Stimulated activated CD8-positive, alpha-beta memory T cell treated with anti-CD3 and anti-CD28 coated beads, Interleukin-2, amount 100 ng/mL, for 1 hour (primary cell): ENCODE measurements around the gene PRDM5.

Experiments
- DNase-seq, 2 donors: peaks; one replicate each; pipeline ENCODE4 v3.0.0-alpha.2; 2020; ENCODE audit warnings: low read depth in 2 of 2

Gene PRDM5

DNA sequence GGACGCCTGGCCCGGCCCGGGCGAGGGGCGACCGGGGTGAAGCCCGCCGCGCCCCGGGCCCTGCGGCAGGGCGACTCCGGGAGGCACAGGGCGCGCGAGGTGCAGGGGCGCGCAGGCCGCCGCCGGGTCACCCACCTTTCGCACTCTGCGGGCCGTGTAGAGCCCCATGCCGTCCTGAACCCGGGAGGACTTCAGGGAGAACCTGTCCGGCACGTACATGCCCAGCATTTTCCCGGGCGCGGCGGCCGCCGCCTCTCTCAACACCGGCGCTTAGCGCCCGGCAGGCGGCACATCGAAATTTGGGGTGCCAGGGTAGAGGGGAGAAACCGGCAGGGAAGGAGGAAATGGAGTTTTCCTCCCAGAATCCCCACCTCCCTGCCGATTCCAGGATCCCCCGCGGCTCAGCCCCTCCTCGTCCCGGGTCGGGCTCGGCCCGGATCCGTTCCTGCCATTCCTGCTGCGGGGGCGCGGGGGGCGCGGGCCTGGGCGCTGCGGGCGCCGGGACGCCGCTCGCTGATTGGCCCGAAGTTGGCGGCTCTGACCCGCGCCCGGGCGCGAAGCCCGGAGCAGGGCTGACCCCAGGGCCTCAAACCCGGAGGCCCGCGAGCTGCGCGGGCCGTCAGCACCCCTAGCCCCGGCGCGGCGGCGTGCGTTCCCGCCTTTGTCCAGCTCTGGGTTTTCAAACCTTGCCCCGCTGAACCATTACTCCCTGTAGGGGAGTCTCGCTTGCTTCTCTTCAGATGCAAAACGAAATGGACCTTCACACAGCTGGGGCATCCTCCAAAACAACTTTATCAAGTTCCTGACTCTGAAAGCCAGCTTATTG is at the start of gene PRDM5:
Gene PRDM5 (minus strand): TSS at position 346 of the 826 bp plus-strand sequence. CDS start 118 bp downstream, at position 228.
- no peak for DNase-seq

- DNase-seq, result no peak
Measured at GRCh38 chr4:120971884-120972283, 49.4 kb upstream of the PRDM5 start.

DNA sequence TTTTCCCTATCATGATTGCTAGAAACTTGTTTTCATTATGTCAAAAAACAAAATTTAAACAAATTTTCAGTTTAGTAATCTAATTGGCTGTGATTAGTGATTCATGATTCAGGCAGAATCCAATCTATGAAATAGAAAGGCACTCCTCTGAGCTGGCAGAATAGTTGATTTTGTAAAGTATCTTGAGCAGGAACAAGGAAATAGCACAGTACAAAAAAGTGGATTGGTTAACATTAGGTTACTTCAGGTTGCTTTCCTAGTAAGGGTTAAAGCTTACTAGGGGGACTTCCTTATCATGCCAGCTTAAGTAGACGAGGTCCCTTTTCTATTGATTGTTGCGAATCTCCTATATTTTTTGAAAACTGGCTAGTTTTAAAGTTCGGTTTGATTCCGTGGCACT is 43.4 kb upstream of the PRDM5 start:
- no peak for DNase-seq

GRCh38 chr4:120964596-120964995 is 42.1 kb upstream of the PRDM5 start:
- no peak for DNase-seq

GRCh38 chr4:120963449-120963848 is 40.9 kb upstream of the PRDM5 start:
- DNase-seq, result no peak

DNA sequence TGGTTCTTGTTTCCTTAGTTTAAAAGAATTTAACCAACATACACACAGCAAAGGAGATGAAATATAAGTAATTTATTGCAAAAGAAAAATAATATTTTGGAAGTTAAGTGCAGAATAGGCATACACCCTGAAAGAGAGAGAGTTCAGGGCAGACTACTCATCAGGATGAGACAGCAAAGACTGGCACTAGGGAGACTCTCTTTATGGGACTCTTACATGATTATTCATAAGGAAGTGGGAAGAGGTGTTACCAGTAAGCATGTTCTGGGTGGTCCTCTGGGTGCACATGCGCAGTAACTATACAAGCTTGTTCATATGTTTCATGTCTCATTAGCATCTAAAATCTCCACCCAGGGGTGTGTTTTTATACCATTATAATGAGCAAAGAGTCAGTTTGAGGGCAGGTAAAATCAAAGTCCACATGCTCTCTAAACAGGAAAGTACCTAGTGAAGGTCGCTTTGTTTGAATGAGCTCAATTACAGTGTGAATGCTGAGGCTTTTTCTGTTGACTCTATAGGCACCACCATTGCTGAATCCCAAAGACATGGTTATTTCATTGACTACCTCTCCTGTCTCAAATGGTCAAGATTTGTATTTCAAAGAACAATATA is 38.2 kb upstream of the PRDM5 start:
- DNase-seq, result no peak

DNA sequence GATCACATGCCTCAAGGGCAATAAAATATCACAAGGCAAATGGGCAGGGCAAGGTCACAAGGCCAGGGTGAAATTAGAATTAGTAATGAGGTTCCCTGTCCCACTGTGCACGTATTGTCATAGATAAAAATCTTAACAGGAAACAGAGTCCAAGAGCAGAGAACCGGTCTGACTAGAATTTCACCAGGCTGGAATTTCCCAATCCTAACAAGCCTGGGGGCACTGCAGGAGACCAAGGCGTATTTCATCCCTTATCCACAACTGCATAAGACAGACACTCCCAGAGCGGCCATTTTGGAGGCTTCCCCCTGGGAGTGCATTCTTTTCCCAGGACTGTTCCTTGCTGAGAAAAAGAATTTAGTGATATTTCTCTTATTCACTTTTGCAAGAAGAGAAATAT is 25.9 kb upstream of the PRDM5 start:
- no peak for DNase-seq

DNA sequence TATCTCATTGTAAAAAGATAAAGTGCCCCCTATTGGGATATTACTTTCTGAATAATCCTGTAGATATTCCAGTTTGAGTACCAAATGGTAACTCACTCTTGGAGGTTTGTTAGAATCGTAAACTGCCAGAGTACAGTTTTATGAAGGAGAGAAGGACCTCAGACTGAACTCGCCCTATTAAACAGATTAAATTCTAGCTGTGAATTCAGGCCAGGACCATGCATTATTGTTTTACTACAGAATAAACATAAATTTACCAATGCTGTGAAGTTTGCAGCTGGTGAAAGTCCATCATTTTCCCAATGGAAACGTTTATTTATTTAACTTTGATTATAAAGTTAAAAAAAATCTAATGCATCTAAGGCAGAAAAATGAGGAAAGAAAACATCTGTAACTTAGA is 20.2 kb upstream of the PRDM5 start:
- DNase-seq, result no peak

DNA sequence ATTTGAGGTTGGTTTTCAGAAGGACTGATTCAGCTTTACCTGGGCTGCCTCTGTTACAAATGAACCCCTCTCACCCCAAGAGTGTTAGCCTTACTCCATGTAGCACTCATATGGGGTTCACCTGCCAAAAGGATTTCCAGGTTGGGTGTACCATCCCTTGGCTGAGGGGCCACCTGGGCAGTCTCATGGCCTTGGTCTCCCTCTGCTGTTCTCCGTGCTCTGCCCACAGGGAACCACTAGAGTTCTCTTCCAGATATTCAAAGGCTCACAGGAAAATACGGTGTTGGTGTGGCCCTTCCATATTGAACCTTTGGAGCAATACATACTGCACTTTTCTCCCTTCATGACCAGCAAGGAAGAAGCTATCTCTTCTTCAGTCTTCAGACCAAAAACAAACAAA is 18.0 kb upstream of the PRDM5 start:
- DNase-seq, result no peak

GRCh38 chr4:120939693-120940092 is 17.2 kb upstream of the PRDM5 start:
- no peak for DNase-seq

DNA sequence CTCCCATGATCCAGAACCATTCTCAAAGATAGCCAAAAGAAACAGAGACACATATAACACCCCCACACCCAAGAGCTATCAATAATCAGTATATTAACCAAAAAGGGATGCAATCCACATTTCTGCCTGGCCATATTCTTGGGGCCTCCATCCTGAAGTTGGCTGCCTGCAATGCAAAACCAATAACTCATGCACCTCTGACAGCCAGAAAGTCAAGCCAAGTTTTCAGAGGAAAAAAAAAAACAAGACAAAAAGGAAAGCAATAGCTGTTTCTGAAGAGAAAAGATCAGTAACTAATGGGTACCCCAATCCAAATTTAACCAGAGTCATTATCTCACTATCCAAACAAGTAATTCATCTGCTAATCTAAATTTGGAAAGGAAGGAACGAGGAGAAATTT is 7.3 kb upstream of the PRDM5 start:
- DNase-seq, result no peak

DNA sequence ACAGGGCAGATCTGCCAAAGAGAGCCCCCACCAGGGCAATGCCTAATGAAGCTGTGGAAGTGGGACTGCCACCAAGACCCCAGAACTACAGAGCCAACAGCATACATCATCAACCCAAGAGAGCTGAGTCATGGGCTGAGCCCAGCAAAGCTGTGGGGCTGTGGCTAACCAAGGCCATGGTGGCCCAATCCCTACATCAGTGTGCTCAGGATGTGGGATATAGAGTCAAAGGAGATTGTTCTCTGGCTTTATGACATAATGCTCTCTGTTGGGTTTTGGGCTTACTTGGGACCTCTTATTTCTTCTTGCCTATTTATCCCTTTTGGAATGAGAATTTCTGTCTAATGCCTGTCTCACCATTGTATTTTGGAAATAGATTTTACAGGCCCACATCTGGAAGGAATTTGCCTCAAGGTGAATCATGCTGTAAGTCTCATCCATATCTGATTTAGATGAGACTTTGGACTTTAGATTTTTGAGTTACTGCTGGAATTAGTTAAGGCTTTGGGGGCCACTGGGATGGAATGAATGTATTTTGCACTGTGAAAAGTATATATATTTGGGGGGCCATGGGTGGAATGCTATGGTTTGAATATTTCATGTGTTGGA is 5.4 kb upstream of the PRDM5 start:
- DNase-seq, result no peak

DNA sequence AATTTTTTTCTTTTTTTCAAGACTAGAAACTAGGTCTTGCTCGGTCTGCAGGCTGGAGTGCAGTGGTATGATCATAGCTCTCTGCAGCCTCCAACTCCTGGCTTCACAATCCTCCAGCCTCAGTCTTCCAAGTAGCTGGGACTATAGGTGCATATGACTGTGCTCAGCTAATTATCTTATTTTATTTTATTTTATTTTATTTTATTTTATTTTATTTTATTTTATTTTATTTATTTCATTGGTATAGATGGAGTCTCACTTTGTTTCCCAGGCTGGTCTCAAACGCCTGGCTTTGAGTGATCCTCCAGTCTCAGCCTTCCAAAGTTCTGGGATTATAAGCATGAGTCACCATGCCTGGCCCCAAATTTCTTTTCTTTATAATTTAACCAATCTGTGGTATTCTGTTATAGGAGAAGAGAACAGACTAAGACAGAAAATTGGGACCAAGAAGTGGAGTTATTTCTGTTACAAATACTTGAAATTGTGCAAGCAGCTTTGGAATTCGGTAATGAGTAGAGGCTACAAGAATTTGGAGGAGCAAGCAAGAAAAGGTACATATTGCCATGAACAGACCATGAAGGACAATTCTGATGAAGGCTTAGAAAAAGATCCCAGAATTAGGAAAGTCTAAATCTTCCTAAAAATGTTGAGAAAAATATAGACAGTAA is 4.0 kb upstream of the PRDM5 start:
- no peak for DNase-seq

GRCh38 chr4:120924931-120925330 is 2.4 kb upstream of the PRDM5 start:
- no peak for DNase-seq

DNA sequence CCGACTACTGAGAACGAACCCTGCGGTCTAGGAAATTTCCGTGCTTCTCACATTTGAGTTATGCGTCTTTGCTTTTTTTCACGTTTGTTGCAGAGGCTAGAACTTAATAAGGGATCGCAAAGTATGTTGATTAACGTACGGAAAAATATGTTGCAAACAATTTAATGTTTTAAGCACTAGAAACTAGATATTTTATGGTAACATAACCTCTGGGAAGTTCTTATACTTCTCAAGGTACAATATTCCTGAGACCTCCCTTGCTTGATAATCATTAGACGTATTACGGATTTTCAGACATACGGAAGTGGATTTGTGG is 639 bp upstream of the PRDM5 start:
- DNase-seq, result no peak

GRCh38 chr4:120921456-120922380 is 808 bp downstream of the PRDM5 start:
- DNase-seq, result no peak

GRCh38 chr4:120920666-120921065 is 1.9 kb downstream of the PRDM5 start:
- DNase-seq, result no peak

GRCh38 chr4:120919358-120919757 is 3.2 kb downstream of the PRDM5 start:
- no peak for DNase-seq

- no peak for DNase-seq
Measured at GRCh38 chr4:120918788-120919187, 3.7 kb downstream of the PRDM5 start.

DNA sequence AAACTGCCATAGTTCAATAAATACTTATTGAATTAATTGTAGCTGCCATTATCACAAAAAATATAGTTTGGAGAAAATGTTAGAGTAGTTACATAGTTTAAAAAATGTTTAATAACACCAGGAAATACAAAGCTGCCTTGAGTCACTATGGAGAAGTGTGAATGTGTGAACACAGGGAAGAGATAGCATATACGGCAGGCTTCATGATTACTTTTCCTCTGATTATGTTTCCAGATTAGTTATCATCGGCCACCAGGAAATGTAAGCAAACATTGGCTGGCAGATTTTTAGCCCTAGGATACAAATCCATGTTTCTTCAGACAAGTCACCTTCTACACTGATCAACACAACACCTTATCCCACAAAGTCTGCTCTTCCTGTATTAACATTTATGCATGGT is 4.4 kb downstream of the PRDM5 start:
- DNase-seq, result no peak

GRCh38 chr4:120916937-120917336 is 5.6 kb downstream of the PRDM5 start:
- DNase-seq, result no peak

- DNase-seq, result no peak
Measured at GRCh38 chr4:120915336-120915735, 7.2 kb downstream of the PRDM5 start.
